ENCODE data around the gene CCNF.
"Not testable (repeated sequence)": the region's sequence is repeated elsewhere in the genome, so short reads cannot be mapped to it uniquely, and the experiment has no call there.

CCNF gene

DNA sequence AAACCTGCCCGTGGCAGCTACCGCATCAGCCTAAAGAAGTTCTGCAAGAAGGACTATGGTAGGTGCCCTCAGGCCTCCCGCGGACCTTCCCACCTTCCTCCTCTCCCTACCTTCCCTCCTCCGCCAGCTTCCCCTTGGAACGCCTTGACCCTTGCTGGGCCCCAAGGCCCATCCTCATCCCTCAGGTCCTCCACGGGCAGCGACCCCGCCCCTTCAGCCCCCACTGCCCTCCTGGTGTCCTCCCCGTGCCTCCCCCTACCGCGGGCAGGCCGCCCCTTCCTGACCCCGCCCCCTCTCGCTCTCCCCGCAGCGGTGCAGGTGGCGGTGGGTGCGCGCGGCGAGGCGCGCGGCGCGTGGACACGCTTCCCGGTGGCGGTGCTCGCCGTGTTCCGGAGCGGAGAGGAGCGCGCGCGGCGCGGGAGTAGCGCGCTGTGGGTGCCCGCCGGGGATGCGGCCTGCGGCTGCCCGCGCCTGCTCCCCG, 44.2 kb downstream of the CCNF start:
- DNase-seq = peak in 1 of 2 donors; percentile 17

- DNase-seq = peak; percentile 58 to 60
Observed at GRCh38 chr16:2473999-2474876, 45.0 kb downstream of the CCNF start.

DNA sequence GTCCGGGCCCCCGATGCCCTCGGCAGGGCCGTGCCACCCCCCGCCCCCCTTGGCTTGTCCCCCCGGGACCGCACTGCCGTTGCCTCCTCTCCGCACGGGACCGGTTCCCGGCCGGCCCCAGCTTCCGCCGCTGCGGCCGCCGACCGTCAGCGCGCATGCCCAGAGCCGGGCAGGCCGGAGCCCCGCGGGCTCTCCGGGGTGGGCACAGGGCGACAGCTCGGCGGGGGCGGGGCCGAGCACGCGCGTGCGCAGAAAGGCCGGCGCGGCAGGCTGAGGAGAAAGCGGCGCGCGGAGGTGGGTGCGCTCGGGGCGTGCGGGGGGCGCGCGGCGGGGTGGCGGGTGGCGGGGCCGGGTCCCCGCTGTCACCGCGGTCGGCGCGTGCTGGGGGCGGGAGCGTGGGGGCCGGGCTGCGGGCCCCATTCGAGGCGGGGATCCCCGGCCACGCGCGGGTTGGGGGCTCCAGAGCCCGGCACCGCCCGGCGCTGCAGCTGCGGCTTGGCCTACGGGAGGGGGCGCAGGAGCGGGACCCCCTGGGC, 45.7 kb downstream of the CCNF start, which contains the start of gene TBC1D24:
TSS of gene TBC1D24 (plus strand) at position 251 of the 536 bp plus-strand sequence. CDS start 21,022 bp downstream, outside the sequence.
- peak; percentile 69 to 70 for DNase-seq

GRCh38 chr16:2475413-2476344, 46.4 kb downstream of the CCNF start:
- peak; percentile 41 to 45 for DNase-seq

GRCh38 chr16:2476345-2476720, 47.1 kb downstream of the CCNF start:
- DNase-seq = no peak

DNA sequence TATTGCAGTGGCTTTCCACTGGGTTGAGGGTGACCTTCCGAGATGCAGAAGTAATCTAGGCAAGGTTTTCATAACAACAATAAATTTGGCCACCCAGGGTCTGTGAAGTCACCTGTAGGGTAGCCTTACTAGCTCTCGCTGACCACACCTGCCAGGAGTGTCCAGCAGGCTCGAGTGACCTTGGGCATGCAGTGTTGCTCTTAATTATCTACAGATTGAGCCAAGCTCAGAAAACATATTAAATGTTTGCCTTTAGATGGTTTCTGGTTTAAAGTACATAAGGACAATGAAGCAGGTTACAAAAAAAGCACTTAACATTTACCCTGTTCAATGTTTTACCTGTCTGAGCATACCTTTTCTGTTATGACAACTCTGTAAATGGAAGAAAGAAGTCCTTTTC, 47.5 kb downstream of the CCNF start:
- no peak for DNase-seq

- no peak for DNase-seq
Observed at GRCh38 chr16:2477327-2477726, 48.1 kb downstream of the CCNF start.

DNA sequence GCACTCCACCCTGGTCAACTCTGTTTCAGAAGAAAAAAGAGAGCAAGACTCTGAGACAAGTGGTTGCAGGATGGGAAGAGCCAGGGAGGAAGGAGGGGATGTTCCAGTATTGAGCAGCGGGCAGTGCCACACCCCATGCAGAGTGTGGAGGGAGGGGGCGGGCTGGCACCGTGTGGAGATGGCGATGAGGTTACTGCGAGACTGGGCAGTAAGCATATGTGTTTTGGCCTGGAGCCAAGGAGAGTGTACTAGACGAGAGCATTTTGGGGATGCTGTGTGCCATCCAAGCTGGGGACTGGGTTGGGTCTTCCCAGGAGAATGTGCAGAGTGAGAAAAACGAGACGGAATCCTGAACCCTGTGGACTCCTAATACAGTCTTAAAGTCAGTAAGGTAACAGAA, 49.0 kb downstream of the CCNF start:
- no peak for DNase-seq

DNA sequence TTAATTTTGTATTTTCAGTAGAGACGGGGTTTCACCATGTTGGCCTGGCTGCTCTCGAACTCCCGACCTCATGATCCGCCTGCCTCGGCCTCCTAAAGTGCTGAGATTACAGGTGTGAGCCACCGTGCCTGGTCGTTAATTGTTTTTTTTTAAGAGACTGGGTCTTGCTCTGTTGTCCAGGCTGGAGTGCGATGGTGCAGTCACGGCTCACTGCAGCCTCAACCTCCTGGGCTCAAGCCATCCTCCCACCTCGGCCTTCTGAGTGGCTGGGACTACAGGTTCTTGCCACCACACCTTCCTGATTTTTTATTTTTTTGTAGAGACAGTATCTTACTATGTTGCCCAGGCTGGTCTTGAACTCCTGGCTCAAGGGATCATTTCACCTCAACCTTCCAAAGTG, 50.7 kb downstream of the CCNF start:
- not testable (repeated sequence) for DNase-seq

GRCh38 chr16:2480948-2481347, 51.7 kb downstream of the CCNF start:
- DNase-seq = no peak

GRCh38 chr16:2481676-2482075, 52.4 kb downstream of the CCNF start:
- no peak for DNase-seq

GRCh38 chr16:2482249-2482648, 53.0 kb downstream of the CCNF start:
- no peak for DNase-seq

DNA sequence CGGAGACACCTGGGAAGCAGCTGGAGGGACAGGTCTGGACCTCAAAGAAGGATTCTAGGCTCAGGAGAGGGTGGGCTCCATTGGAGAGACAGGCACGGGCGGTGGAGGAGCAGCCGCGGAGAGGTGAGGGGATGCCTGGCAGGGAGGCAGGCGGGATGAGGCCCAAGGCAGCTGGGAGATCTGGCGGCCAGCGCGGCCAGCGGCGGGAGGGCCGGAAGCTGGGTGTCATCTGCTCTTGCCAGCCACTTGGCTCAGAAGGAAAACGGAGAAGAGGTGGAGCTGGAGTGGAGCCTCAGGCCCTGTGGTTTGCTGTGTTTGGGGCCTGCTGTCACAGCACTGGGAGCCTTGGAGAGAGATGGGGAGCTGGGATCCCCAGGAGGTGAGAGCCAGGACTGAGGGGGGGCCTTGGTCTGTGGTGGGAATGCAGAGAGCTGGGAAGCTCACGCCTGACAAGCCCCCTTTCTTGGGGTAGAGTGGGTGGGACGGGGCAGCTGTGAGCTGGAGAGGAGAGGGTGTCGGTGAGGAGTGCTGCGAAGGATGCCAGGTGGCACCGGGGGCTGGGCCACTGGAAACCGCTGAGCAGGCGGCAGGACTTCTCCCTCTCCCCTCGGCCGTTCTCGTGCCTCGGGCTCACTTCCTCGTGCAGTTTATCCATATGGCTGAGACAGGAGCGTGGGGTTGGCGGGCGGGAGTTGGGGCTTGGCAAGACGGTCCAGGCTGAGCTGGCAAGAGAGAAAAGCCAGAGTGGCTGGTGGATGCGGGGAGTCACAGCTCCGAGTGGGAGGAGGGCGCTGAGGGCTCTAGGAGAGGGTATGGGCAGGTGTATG, 53.7 kb downstream of the CCNF start:
- no peak for DNase-seq

- no peak for DNase-seq
Observed at GRCh38 chr16:2483939-2484897, 55.0 kb downstream of the CCNF start.

- DNase-seq = no peak
Observed at GRCh38 chr16:2484898-2485508, 55.8 kb downstream of the CCNF start.

DNA sequence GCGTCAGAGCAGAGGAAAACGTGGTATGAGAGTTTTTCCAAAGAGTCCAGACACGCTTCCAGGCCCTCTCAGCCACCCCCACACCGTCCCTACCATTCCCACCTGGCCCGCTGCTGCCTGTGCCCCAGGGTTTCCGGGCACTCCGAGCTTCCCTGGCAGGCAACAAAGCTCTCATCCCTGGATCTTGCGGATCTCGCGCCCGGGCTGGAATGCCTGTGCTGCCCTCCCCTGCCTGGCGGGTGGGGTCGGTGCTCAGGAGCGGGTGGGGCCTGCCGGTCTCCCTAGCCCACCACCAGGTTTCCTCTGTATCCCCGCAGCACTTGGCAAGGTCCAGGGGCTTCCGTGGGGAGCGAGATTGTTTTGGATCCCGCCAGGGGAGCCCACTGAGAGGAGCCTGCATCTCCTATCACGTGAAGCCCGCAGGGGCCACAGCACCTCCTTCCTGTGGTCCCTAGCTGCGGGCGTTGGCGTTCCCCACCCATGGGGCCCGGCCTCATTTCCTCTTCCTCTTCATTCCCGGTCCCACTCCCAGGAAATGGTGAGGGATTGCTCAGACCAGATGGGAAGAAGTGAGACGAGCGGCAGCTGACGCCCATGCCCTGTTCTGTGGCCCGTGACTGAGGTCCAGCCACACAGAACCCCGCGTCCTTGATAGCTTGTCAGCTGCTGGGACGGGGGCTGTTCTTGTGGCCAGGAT, 56.7 kb downstream of the CCNF start:
- no peak for DNase-seq

GRCh38 chr16:2486645-2487516, 57.6 kb downstream of the CCNF start:
- peak; percentile 76 to 85 for DNase-seq

- DNase-seq = no peak
Observed at GRCh38 chr16:2487517-2487842, 58.2 kb downstream of the CCNF start.
